ENCODE results near the gene TSPAN17.
"Not testable (repeated sequence)": the region's sequence is repeated elsewhere in the genome, so short reads cannot be mapped to it uniquely, and the experiment has no call there.

The TSPAN17 gene

GRCh38 chr5:176687247-176687646 is 40.0 kb downstream of the TSPAN17 start:
- no peak for DNase-seq

GRCh38 chr5:176687881-176688280 is 40.6 kb downstream of the TSPAN17 start:
- DNase-seq, result no peak

- DNase-seq, result no peak
Observed at GRCh38 chr5:176690911-176691310, 43.6 kb downstream of the TSPAN17 start.

GRCh38 chr5:176691524-176691923 is 44.2 kb downstream of the TSPAN17 start:
- no peak for DNase-seq

GRCh38 chr5:176692326-176692725 is 45.0 kb downstream of the TSPAN17 start:
- DNase-seq, result no peak

GRCh38 chr5:176692839-176693476 is 45.7 kb downstream of the TSPAN17 start:
- DNase-seq, result no peak

- no peak for DNase-seq
Observed at GRCh38 chr5:176693477-176693851, 46.2 kb downstream of the TSPAN17 start.

GRCh38 chr5:176694146-176694545 is 46.9 kb downstream of the TSPAN17 start:
- DNase-seq, result no peak

- no peak for DNase-seq
Observed at GRCh38 chr5:176694631-176695030, 47.3 kb downstream of the TSPAN17 start.

- DNase-seq, result no peak
Observed at GRCh38 chr5:176695073-176695472, 47.8 kb downstream of the TSPAN17 start.

- DNase-seq, result no peak
Observed at GRCh38 chr5:176697267-176697933, 50.1 kb downstream of the TSPAN17 start.

GRCh38 chr5:176697934-176698538 is 50.8 kb downstream of the TSPAN17 start:
- DNase-seq, result no peak

- DNase-seq, result not testable (repeated sequence)
Observed at GRCh38 chr5:176699446-176699845, 52.2 kb downstream of the TSPAN17 start.

GRCh38 chr5:176700239-176700847 is 53.1 kb downstream of the TSPAN17 start:
- DNase-seq, result no peak

- no peak for DNase-seq
Observed at GRCh38 chr5:176702671-176703641, 55.7 kb downstream of the TSPAN17 start.

- no peak for DNase-seq
Observed at GRCh38 chr5:176703857-176704256, 56.6 kb downstream of the TSPAN17 start.

GRCh38 chr5:176704355-176704754 is 57.1 kb downstream of the TSPAN17 start:
- no peak for DNase-seq

- no peak for DNase-seq
Observed at GRCh38 chr5:176704817-176705216, 57.5 kb downstream of the TSPAN17 start.

Measured in effector CD8-positive, alpha-beta T cell (primary cell).